ENCODE data around the gene ANXA2. TPM values are rescaled to one million over a fixed set of nuclear protein-coding genes. Genes with fewer than 3 reads are reported as not detected.

Gene ANXA2
- polyA plus RNA-seq, 1 of the 3 experiments (the other 2 are of a cell fraction) = 4,669 TPM

DNA sequence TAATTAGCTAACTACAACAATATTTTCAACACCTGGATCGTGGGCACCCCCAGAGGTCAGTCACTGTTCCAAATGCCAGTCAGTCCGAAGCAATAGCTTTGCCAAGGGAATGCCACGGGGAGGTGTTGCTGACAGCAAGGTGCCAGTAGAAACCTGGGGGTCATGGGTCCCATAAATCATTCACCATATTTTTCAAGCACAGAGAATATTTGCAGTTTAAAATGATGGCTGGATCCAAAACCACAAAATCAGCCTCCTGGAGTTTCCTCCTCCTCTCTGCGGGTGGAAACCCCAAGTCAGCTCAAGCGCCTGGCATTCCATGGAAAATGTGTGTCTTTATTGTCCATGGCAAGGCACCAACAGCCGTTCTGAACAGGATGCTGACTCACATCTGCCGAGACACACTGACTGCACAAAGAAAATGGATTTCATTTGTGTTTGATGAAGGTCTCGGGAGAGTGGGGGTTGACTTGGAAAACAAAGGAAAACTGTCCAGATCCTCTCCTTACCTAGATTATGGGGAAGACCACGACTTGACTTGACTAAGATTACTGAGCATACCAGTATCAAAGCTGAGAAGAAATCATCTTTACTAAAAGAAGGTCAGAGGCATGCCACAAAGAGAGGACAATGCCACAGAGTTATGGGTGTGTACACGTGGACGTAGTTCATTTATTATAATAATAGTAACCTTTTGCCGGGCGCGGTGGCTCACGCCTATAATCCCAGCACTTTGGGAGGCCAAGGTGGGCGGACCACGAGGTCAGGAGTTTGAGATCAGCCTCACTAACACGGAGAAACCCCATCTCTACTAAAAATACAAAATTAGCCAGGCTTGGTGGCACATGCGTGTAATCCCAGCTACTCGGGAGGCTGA is 26.4 kb downstream of the ANXA2 start:
- no peak for DNase-seq
- TF ChIP-seq ZBTB33 (IDR thresholded peaks at IDR 0.05; ENCODE audit: borderline replicate concordance, low read depth) = peak; percentile 93
- TF ChIP-seq, protein P1, sequence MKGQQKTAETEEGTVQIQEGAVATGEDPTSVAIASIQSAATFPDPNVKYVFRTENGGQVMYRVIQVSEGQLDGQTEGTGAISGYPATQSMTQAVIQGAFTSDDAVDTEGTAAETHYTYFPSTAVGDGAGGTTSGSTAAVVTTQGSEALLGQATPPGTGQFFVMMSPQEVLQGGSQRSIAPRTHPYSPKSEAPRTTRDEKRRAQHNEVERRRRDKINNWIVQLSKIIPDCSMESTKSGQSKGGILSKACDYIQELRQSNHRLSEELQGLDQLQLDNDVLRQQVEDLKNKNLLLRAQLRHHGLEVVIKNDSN (IDR thresholded peaks at IDR 0.05; ENCODE audit: borderline replicate concordance, low read depth) = no peak
- TF ChIP-seq, protein P2, sequence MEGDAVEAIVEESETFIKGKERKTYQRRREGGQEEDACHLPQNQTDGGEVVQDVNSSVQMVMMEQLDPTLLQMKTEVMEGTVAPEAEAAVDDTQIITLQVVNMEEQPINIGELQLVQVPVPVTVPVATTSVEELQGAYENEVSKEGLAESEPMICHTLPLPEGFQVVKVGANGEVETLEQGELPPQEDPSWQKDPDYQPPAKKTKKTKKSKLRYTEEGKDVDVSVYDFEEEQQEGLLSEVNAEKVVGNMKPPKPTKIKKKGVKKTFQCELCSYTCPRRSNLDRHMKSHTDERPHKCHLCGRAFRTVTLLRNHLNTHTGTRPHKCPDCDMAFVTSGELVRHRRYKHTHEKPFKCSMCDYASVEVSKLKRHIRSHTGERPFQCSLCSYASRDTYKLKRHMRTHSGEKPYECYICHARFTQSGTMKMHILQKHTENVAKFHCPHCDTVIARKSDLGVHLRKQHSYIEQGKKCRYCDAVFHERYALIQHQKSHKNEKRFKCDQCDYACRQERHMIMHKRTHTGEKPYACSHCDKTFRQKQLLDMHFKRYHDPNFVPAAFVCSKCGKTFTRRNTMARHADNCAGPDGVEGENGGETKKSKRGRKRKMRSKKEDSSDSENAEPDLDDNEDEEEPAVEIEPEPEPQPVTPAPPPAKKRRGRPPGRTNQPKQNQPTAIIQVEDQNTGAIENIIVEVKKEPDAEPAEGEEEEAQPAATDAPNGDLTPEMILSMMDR (IDR thresholded peaks at IDR 0.05) = peak; percentile 18
- no peak for TF ChIP-seq RFX5 (IDR thresholded peaks at IDR 0.05; ENCODE audit: low read length)
- TF ChIP-seq RCOR1 (IDR thresholded peaks at IDR 0.05; ENCODE audit: low read length) = no peak
- peak; percentile 99 for TF ChIP-seq TCF12 (IDR thresholded peaks at IDR 0.05)
- TF ChIP-seq GATA2 (CRISPR knock-in tag; IDR thresholded peaks at IDR 0.05) = no peak
- TF ChIP-seq, protein P3, sequence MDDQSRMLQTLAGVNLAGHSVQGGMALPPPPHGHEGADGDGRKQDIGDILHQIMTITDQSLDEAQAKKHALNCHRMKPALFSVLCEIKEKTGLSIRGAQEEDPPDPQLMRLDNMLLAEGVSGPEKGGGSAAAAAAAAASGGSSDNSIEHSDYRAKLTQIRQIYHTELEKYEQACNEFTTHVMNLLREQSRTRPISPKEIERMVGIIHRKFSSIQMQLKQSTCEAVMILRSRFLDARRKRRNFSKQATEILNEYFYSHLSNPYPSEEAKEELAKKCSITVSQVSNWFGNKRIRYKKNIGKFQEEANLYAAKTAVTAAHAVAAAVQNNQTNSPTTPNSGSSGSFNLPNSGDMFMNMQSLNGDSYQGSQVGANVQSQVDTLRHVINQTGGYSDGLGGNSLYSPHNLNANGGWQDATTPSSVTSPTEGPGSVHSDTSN (IDR thresholded peaks at IDR 0.05) = peak; percentile 95
- peak; percentile 74 to 100 for TF ChIP-seq EP300 (IDR thresholded peaks at IDR 0.05; ENCODE audit: borderline replicate concordance in 1 of 2, low read depth in 1 of 2, low read length in 1 of 2)
- peak; percentile 98 for TF ChIP-seq JUND (IDR thresholded peaks at IDR 0.05)
- no peak for TF ChIP-seq MXI1 (IDR thresholded peaks at IDR 0.05; ENCODE audit: low read depth, low read length)
- TF ChIP-seq FOSL2 (IDR thresholded peaks at IDR 0.05; ENCODE audit: borderline replicate concordance, low read depth) = peak; percentile 96
- TF ChIP-seq EZH2phosphoT487 (IDR thresholded peaks at IDR 0.05; ENCODE audit: borderline replicate concordance, low read depth) = no peak
- peak; percentile 48 for TF ChIP-seq GABPA (IDR thresholded peaks at IDR 0.05; ENCODE audit: low read depth)
- peak; percentile 69; the same call in 1 of the 2 replicates for TF ChIP-seq YY1 (IDR thresholded peaks at IDR 0.05; ENCODE audit: low read depth)
- TF ChIP-seq NRF1 (IDR thresholded peaks at IDR 0.05; ENCODE audit: low read depth, low read length) = no peak
- TF ChIP-seq POLR2AphosphoS5 (IDR thresholded peaks at IDR 0.05; ENCODE audit: low read depth, low read length) = peak; percentile 83
- peak; percentile 82; the same call in 1 of the 2 replicates for TF ChIP-seq SIN3A (IDR thresholded peaks at IDR 0.05; ENCODE audit: borderline replicate concordance, low read depth, low read length)
- TF ChIP-seq TEAD4 (IDR thresholded peaks at IDR 0.05; ENCODE audit: borderline replicate concordance, insufficient read depth) = peak; percentile 98
- peak; percentile 91 for TF ChIP-seq MEF2A (IDR thresholded peaks at IDR 0.05; ENCODE audit: borderline replicate concordance, low read depth)
- TF ChIP-seq ELF1 (IDR thresholded peaks at IDR 0.05) = peak; percentile 50; the same call in 1 of the 2 replicates
- TF ChIP-seq NFIC (IDR thresholded peaks at IDR 0.05; ENCODE audit: borderline replicate concordance) = peak; percentile 99
- TF ChIP-seq FOXJ3 (CRISPR knock-in tag; IDR thresholded peaks at IDR 0.05) = no peak
- peak; percentile 43; the same call in 1 of the 2 replicates for TF ChIP-seq TAF1 (IDR thresholded peaks at IDR 0.05; ENCODE audit: borderline replicate concordance, low read depth, low read length)
- TF ChIP-seq, protein P4, sequence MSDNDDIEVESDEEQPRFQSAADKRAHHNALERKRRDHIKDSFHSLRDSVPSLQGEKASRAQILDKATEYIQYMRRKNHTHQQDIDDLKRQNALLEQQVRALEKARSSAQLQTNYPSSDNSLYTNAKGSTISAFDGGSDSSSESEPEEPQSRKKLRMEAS (IDR thresholded peaks at IDR 0.05; ENCODE audit: low read depth) = peak; percentile 79; the same call in 1 of the 2 replicates
- TF ChIP-seq SMC3 (IDR thresholded peaks at IDR 0.05; ENCODE audit: low read depth, low read length) = no peak

More for the DNA sequence above, 26.4 kb downstream of the ANXA2 start:
- Histone ChIP-seq H3K4me1 (ENCODE audit: control insufficient read depth in 1 of 2, insufficient read depth in 2 of 2, low read depth in 1 of 2, low read length in 1 of 2) (peaks cover 17 to 70% of the 10 kb centered on the region in 2 experiments), H3K36me3 (replicated peaks in 1 of 2; ENCODE audit: control insufficient read depth in 1 of 2, insufficient read depth in 2 of 2, low read length in 1 of 2) (peaks cover 49 to 54% of the 10 kb centered on the region in 2 experiments), H3K27ac (ENCODE audit: low read depth in 2 of 2, low read length in 1 of 2) (peak overlapping the region; percentile 87 to 99), H3K4me3 (ENCODE audit: low read depth in 2 of 2, low read length in 1 of 2) (0 out of 4 replicates have a peak overlapping the region, but pooled peaks of 1 of the 2 experiments have one; percentile 13), H3K9ac (peak overlapping the region; percentile 84), H4K20me1 (ENCODE audit: insufficient read depth) (peaks cover 26% of the 10 kb centered on the region; the same call in 1 of the 2 replicates), H3F3A (replicated peaks; ENCODE audit: insufficient read depth) (peaks cover 76% of the 10 kb centered on the region), H3K27me3 (ENCODE audit: insufficient read depth) (no peaks in the 10 kb centered on the region), H3K79me2 (ENCODE audit: insufficient read depth) (peaks cover 72% of the 10 kb centered on the region), H3K9me2 (no peaks in the 10 kb centered on the region), H2AFZ (ENCODE audit: low read depth) (no peak overlapping the region), H3K4me2 (peak overlapping the region; percentile 67), H3K9me3 (no peaks in the 10 kb centered on the region)
- ChIA-PET POLR2A (no interaction called here), CTCF (interaction anchor here (1.5 kb wide), 1 partner anchor 12 kb away, joined by 5 read pairs; no protein-coding TSS in a partner anchor)
- 28% methylated on average over 20 of the region's 20 CpGs for WGBS (ENCODE audit: low lambda C conversion rate)
